ENCODE measurements around the gene ZNF672.

DNA sequence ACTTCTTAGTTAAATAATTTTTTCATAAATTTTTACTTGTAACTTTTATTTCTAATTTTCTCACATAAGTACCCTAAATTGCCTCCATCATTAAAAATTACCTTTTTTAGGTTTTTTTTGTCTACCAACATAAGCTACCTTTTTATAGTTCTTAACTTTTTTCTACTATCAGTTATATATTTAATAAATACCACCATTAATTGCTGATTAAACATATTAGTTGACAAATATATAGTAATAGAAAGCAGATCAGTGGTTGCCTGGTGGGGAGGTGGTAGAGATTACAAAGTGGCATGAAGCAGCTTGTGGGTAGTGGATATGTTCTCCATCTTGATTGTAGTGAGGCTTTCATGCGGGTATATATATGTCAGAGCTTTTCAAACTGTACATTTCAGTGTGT lies 6.2 kb upstream of the ZNF672 start:
- TF ChIP-seq, protein P1, sequence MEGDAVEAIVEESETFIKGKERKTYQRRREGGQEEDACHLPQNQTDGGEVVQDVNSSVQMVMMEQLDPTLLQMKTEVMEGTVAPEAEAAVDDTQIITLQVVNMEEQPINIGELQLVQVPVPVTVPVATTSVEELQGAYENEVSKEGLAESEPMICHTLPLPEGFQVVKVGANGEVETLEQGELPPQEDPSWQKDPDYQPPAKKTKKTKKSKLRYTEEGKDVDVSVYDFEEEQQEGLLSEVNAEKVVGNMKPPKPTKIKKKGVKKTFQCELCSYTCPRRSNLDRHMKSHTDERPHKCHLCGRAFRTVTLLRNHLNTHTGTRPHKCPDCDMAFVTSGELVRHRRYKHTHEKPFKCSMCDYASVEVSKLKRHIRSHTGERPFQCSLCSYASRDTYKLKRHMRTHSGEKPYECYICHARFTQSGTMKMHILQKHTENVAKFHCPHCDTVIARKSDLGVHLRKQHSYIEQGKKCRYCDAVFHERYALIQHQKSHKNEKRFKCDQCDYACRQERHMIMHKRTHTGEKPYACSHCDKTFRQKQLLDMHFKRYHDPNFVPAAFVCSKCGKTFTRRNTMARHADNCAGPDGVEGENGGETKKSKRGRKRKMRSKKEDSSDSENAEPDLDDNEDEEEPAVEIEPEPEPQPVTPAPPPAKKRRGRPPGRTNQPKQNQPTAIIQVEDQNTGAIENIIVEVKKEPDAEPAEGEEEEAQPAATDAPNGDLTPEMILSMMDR (IDR thresholded peaks at IDR 0.05; ENCODE audit: low read depth, low read length), result no peak
- TF ChIP-seq MYC (IDR thresholded peaks at IDR 0.05; ENCODE audit: low read depth, low read length), result no peak
- TF ChIP-seq POLR2A (IDR thresholded peaks at IDR 0.05; ENCODE audit: extremely low read depth, insufficient read length), result no peak
- TF ChIP-seq, protein P2, sequence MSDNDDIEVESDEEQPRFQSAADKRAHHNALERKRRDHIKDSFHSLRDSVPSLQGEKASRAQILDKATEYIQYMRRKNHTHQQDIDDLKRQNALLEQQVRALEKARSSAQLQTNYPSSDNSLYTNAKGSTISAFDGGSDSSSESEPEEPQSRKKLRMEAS (IDR thresholded peaks at IDR 0.05; ENCODE audit: low read depth, low read length), result no peak
